ENCODE results near the gene FAM20C.

DNA sequence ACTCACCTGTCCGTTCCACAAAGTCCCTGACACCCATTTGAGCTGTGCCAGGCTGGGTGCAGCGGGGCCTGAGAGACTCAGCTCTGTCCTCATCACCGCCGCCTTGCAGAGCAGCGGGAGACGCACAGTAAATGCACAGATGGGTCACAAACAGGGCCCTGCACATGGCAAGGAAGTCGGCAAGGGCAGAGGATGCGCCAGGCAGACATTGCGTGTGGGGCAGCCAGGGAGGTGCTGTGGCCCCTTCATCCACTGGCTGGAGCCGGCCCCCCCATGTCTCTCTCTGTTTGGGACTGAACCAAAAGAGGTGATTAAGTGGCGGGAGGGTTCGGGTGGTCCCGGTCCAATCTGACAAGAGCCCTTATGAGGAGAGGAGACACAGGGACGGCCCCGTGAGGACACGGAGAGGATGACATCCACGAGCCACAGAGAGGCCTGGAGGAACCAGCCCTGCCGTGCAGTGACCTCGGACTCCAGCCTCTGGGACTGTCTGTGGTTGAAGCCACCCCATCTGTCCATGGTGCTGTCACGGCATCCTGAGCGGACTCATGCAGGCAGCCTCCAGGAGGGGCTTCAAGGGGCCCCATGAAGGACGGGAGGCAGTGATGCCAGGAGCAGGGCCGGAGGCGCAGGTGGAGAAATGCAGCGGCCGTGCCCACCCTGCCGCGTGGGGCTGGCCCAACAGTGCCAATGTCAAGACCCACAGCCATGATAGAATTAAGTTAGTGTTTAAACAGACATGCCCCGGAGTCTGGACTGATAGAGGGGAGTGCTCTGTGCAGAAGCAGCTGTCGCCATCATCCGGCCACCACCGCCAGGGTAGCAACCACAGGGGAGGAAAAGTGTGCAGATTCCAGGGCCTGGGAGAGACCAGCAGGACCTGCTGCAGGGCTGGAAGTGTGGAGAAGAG is 69.2 kb downstream of the FAM20C start:
- TF ChIP-seq, protein P1, sequence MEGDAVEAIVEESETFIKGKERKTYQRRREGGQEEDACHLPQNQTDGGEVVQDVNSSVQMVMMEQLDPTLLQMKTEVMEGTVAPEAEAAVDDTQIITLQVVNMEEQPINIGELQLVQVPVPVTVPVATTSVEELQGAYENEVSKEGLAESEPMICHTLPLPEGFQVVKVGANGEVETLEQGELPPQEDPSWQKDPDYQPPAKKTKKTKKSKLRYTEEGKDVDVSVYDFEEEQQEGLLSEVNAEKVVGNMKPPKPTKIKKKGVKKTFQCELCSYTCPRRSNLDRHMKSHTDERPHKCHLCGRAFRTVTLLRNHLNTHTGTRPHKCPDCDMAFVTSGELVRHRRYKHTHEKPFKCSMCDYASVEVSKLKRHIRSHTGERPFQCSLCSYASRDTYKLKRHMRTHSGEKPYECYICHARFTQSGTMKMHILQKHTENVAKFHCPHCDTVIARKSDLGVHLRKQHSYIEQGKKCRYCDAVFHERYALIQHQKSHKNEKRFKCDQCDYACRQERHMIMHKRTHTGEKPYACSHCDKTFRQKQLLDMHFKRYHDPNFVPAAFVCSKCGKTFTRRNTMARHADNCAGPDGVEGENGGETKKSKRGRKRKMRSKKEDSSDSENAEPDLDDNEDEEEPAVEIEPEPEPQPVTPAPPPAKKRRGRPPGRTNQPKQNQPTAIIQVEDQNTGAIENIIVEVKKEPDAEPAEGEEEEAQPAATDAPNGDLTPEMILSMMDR (IDR thresholded peaks at IDR 0.05 in 4 of 5, conservative IDR thresholded peaks at IDR 0.05 in 1 of 5), result no peak
- no peak for TF ChIP-seq POLR2A (IDR thresholded peaks at IDR 0.05)

Measured in gastrocnemius medialis (tissue), 4 donors.